PFSK-1 (cell line): ENCODE results near the gene NPC1L1.

Experiments used
- FOXP2 ChIP-seq: optimal IDR thresholded peaks from 2 replicates; pipeline ENCODE3; 2011; ENCODE audit warnings: borderline replicate concordance, control low read depth, inconsistent platforms; ENCODE audit not compliant: insufficient read depth; ENCODE audit errors: extremely low read length, extremely low read depth
- POLR2AphosphoS5 ChIP-seq: IDR thresholded peaks from 2 replicates; pipeline ENCODE4 v1.6.1; 2012; ENCODE audit warnings: low read depth, mild to moderate bottlenecking, control low read depth, low read length, moderate library complexity
- REST ChIP-seq, 2 experiments: IDR thresholded peaks; 2 replicates each; pipeline versions ENCODE4 v1.6.1 to v1.8.0; 2011 to 2012; ENCODE audit warnings: low read depth in 2 of 2, low read length in 2 of 2, control low read depth in 1 of 2, inconsistent platforms in 1 of 2, mild to moderate bottlenecking in 1 of 2, moderate library complexity in 1 of 2; ENCODE audit not compliant: insufficient read depth in 1 of 2
- SIN3A ChIP-seq: IDR thresholded peaks from 2 replicates; pipeline ENCODE4 v1.6.1; 2012; ENCODE audit warnings: mild to moderate bottlenecking, low read length, moderate library complexity, borderline replicate concordance; ENCODE audit not compliant: insufficient read depth
- TAF1 ChIP-seq: IDR thresholded peaks from 2 replicates; pipeline ENCODE4 v1.6.1; 2012; ENCODE audit warnings: low read length, control low read depth, borderline replicate concordance; ENCODE audit not compliant: insufficient read depth

The NPC1L1 gene

GRCh38 chr7:44477063-44477830, 63.9 kb downstream of the NPC1L1 start:
- TF ChIP-seq SIN3A (no peak), REST (IDR thresholded peaks at IDR 0.05; ENCODE audit: insufficient read depth in 1 of 2, low read depth in 2 of 2, low read length in 2 of 2) (no peak)

- TF ChIP-seq SIN3A (no peak), POLR2AphosphoS5 (no peak), REST (IDR thresholded peaks at IDR 0.05; ENCODE audit: insufficient read depth in 1 of 2, low read depth in 2 of 2, low read length in 2 of 2) (no peak), FOXP2 (no peak), TAF1 (no peak)
These were observed 64.8 kb downstream of the NPC1L1 start for GRCh38 chr7:44476313-44476712.

- no peak for TF ChIP-seq FOXP2
- no peak for TF ChIP-seq SIN3A
- no peak for TF ChIP-seq POLR2AphosphoS5
- TF ChIP-seq REST (IDR thresholded peaks at IDR 0.05; ENCODE audit: insufficient read depth in 1 of 2, low read depth in 2 of 2, low read length in 2 of 2), result no peak
- TF ChIP-seq TAF1, result no peak
These were observed 67.8 kb downstream of the NPC1L1 start for GRCh38 chr7:44473295-44473694.

- TF ChIP-seq SIN3A (no peak), POLR2AphosphoS5 (no peak), REST (IDR thresholded peaks at IDR 0.05; ENCODE audit: insufficient read depth in 1 of 2, low read depth in 2 of 2, low read length in 2 of 2) (no peak)
These were observed 68.3 kb downstream of the NPC1L1 start for GRCh38 chr7:44472843-44473242.

- TF ChIP-seq POLR2AphosphoS5 (no peak), REST (IDR thresholded peaks at IDR 0.05; ENCODE audit: insufficient read depth in 1 of 2, low read depth in 2 of 2, low read length in 2 of 2) (no peak), SIN3A (no peak), FOXP2 (no peak), TAF1 (no peak)
These were observed 69.3 kb downstream of the NPC1L1 start for GRCh38 chr7:44471850-44472249.
